Measurements from ENCODE around the gene OTOG. TPM values are rescaled to one million over a fixed set of nuclear protein-coding genes. Genes with fewer than 3 reads are reported as not detected.

OTOG gene
- total and polyA plus RNA-seq, 11 donors, result not detected

- peaks cover 8 to 41% (median 20%) of the 10 kb centered on the region in 9 donors for H3K27me3 ChIP-seq
- TF ChIP-seq POLR2A (IDR thresholded peaks at IDR 0.05) (no peak), CTCF (IDR thresholded peaks at IDR 0.05) (no peak)
- WGBS, 4 donors, result 74 to 84% (median 78%) methylated on average over 5 of the region's 5 CpGs
Observed at GRCh38 chr11:17696741-17697140, 149.7 kb downstream of the OTOG start.

More at GRCh38 chr11:17696741-17697140, 149.7 kb downstream of the OTOG start:
- Histone ChIP-seq H3K9me3 (no peaks in the 10 kb centered on the region), H3K36me3 (no peaks in the 10 kb centered on the region), H3K27ac (no peak overlapping the region), H3K4me1 (peaks cover 0 to 6% (median 0%) of the 10 kb centered on the region in 12 donors), H3K4me3 (no peak overlapping the region)
- no peak for DNase-seq
- no peak for ATAC-seq
- intact Hi-C loops (cut with DNase I), result no loop called here

Other genes with a start within 250 kb of the OTOG start
- 1 to 10 TPM in 6 of 9 donors, under 1 TPM in 3; 0.70 to 4.0 (median 1.6) TPM for gene NCR3LG1, start 195.5 kb upstream of the OTOG start, total RNA-seq
- 1 to 10 TPM in 1 of 2 donors, under 1 TPM in 1; 0.27 to 1.3 TPM for gene NCR3LG1, start 195.5 kb upstream of the OTOG start, polyA plus RNA-seq
- 10 to 100 TPM; 11.5 to 32.4 (median 17.6) TPM for gene KCNJ11, start 158.6 kb upstream of the OTOG start, total RNA-seq
- 10 to 100 TPM; 14.8 to 22.3 TPM for gene KCNJ11, start 158.6 kb upstream of the OTOG start, polyA plus RNA-seq
- 1 to 10 TPM; 1.3 to 9.6 (median 3.6) TPM for gene ABCC8, start 70.4 kb upstream of the OTOG start, total RNA-seq
- gene ABCC8, start 70.4 kb upstream of the OTOG start, polyA plus RNA-seq, result 1 to 10 TPM in 1 of 2 donors, under 1 TPM in 1; 0.69 to 7.5 TPM
- under 1 TPM in 1 of 9 donors, not detected in 8; 0.16 TPM for gene USH1C, start 2.8 kb upstream of the OTOG start, total RNA-seq
- gene USH1C, start 2.8 kb upstream of the OTOG start, polyA plus RNA-seq, result under 1 TPM; 0.06 to 0.23 TPM
- gene MYOD1, start 172.3 kb downstream of the OTOG start, total RNA-seq, result not detected
- not detected for gene MYOD1, start 172.3 kb downstream of the OTOG start, polyA plus RNA-seq
- gene KCNC1, start 187.5 kb downstream of the OTOG start, total RNA-seq, result under 1 TPM in 3 of 9 donors, not detected in 6; 0.02 to 0.25 (median 0.05) TPM
- gene KCNC1, start 187.5 kb downstream of the OTOG start, polyA plus RNA-seq, result not detected